Neural cell (in vitro differentiated cells): ENCODE results near the gene PPP4R3A. TPM values are rescaled to one million over a fixed set of nuclear protein-coding genes. Genes with fewer than 3 reads are reported as not detected.

Source experiments
- H2AFZ ChIP-seq: fragments of 200-600, 300-800 bp; sonication (generic), shearing (Covaris generic); 2 replicates; pipeline ENCODE4 v1.6.0; 2014; ENCODE audit warnings: low read depth, mild to moderate bottlenecking, antibody characterized with exemption, low read length, moderate library complexity
- H3F3A ChIP-seq: fragments of 200-600 bp; shearing (Covaris generic); 2 replicates; pipeline ENCODE4 v1.6.1; 2016; ENCODE audit warnings: mild to moderate bottlenecking, moderate library complexity, mixed read lengths, antibody characterized with exemption, low read length; ENCODE audit not compliant: insufficient read depth, poor library complexity, severe bottlenecking
- H3K27ac ChIP-seq: fragments of 200-600, 300-800 bp; sonication (generic), shearing (Covaris generic); 2 replicates; pipeline ENCODE4 v1.5.1; 2014; ENCODE audit warnings: mild to moderate bottlenecking, low read length, moderate library complexity
- H3K27me3 ChIP-seq: fragments of 300-800, 200-600 bp; sonication (generic), shearing (Covaris generic); 2 replicates; pipeline ENCODE4 v1.6.0; 2014; ENCODE audit warnings: mild to moderate bottlenecking, low read depth, low read length, moderate library complexity; ENCODE audit not compliant: insufficient read depth
- H3K36me3 ChIP-seq: fragments of 300-800, 200-600 bp; sonication (generic), shearing (Covaris generic); 2 replicates; pipeline ENCODE4 v1.5.1; 2014; ENCODE audit warnings: mild to moderate bottlenecking, antibody characterized with exemption, low read length, moderate library complexity; ENCODE audit not compliant: insufficient read depth
- H3K4me2 ChIP-seq: fragments of 300-800, 200-600 bp; sonication (generic), shearing (Covaris generic); 2 replicates; pipeline ENCODE4 v1.6.0; 2014; ENCODE audit warnings: mild to moderate bottlenecking, low read length
- H3K4me3 ChIP-seq: fragments of 300-800, 200-600 bp; sonication (generic), shearing (Covaris generic); 2 replicates; pipeline ENCODE4 v1.5.1; 2014; ENCODE audit warnings: mild to moderate bottlenecking, low read length, moderate library complexity
- H3K79me2 ChIP-seq: fragments of 200-600 bp; shearing (Covaris generic); replicated peaks from 2 replicates; pipeline ENCODE4 v1.6.0; 2014; ENCODE audit warnings: mild to moderate bottlenecking, low read length, moderate library complexity; ENCODE audit not compliant: insufficient read depth
- H3K9ac ChIP-seq: fragments of 300-800, 200-600 bp; sonication (generic), shearing (Covaris generic); 2 replicates; pipeline ENCODE4 v1.6.1; 2016; ENCODE audit warnings: mild to moderate bottlenecking, low read length, mixed read lengths
- H3K9me2 ChIP-seq: fragments of 200-600 bp; shearing (Covaris generic); 2 replicates; pipeline ENCODE4 v1.6.1; 2016; ENCODE audit warnings: mild to moderate bottlenecking, low read length, mixed read lengths; ENCODE audit not compliant: insufficient read depth
- H3K9me3 ChIP-seq: fragments of 200-600, 300-800 bp; sonication (generic), shearing (Covaris generic); 2 replicates; pipeline ENCODE4 v1.6.1; 2016; ENCODE audit warnings: mild to moderate bottlenecking, mixed run types, low read length, moderate library complexity, mixed read lengths
- H4K20me1 ChIP-seq: fragments of 200-600 bp; shearing (Covaris generic); 2 replicates; pipeline ENCODE4 v1.6.1; 2016; ENCODE audit warnings: mild to moderate bottlenecking, mixed run types; ENCODE audit not compliant: insufficient read depth
- EP300 ChIP-seq: fragments of 450-650 bp; conservative IDR thresholded peaks from 2 replicates; pipeline ENCODE4 v1.6.1; 2014; ENCODE audit warnings: antibody characterized with exemption, mild to moderate bottlenecking, moderate library complexity; ENCODE audit not compliant: poor library complexity, severe bottlenecking
- EZH2 ChIP-seq: fragments of 200-600, 300-800 bp; shearing (Covaris generic), sonication (generic); IDR thresholded peaks from 2 replicates; pipeline ENCODE4 v1.6.1; 2014; ENCODE audit warnings: antibody characterized with exemption, low read length, borderline replicate concordance, mild to moderate bottlenecking; ENCODE audit not compliant: insufficient read depth, poor library complexity, severe bottlenecking
- MXI1 ChIP-seq: fragments of 450-650 bp; conservative IDR thresholded peaks from 2 replicates; pipeline ENCODE4 v1.6.1; 2014; ENCODE audit warnings: antibody characterized with exemption, mild to moderate bottlenecking; ENCODE audit not compliant: poor library complexity, severe bottlenecking
- POLR2AphosphoS5 ChIP-seq: IDR thresholded peaks from 2 replicates; pipeline ENCODE4 v1.6.1; 2012
- RAD21 ChIP-seq: fragments of 450-650 bp; conservative IDR thresholded peaks from 2 replicates; pipeline ENCODE4 v1.6.1; 2014; ENCODE audit warnings: antibody characterized with exemption, mild to moderate bottlenecking, moderate library complexity
- REST ChIP-seq: IDR thresholded peaks from 2 replicates; pipeline ENCODE4 v1.6.1; 2012; ENCODE audit warnings: borderline replicate concordance
- SMC3 ChIP-seq: fragments of 450-650 bp; conservative IDR thresholded peaks from 2 replicates; pipeline ENCODE4 v1.6.1; 2014; ENCODE audit warnings: antibody characterized with exemption, mild to moderate bottlenecking, moderate library complexity; ENCODE audit not compliant: poor library complexity
- TAF1 ChIP-seq: IDR thresholded peaks from 2 replicates; pipeline ENCODE4 v1.6.1; 2012; ENCODE audit warnings: low read depth
- polyA plus RNA-seq: library from polyadenylated mRNA; depleted of rRNA; stranded (reverse); fragments of >200 nt; gene quantifications from 2 replicates; pipeline ENCODE4 v1.2.3, GENCODE V29; 2014
- TF ChIP-seq, protein P1 (sequence below): fragments of 450-650 bp; IDR thresholded peaks from 2 replicates; pipeline ENCODE4 v1.5.1; 2014; ENCODE audit warnings: antibody characterized with exemption, mild to moderate bottlenecking, moderate library complexity; ENCODE audit not compliant: poor library complexity, severe bottlenecking

The PPP4R3A gene
- polyA plus RNA-seq, 1 donor from 2014 or later = 99.4 TPM

GRCh38 chr14:91506226-91506625 is 3.9 kb downstream of the PPP4R3A start:
- H3K4me2 ChIP-seq = no peak overlapping the region
- peaks cover 26% of the 10 kb centered on the region for H4K20me1 ChIP-seq
- H3K4me3 ChIP-seq = peak overlapping the region; percentile 45

GRCh38 chr14:91503000-91503504 is 7.1 kb downstream of the PPP4R3A start:
- H4K20me1 ChIP-seq = peaks cover 20% of the 10 kb centered on the region
- H3K4me2 ChIP-seq = no peak overlapping the region
- no peak overlapping the region for H3K4me3 ChIP-seq
- no peaks in the 10 kb centered on the region for H3K9me2 ChIP-seq
- H2AFZ ChIP-seq = no peak overlapping the region
- no peaks in the 10 kb centered on the region for H3F3A ChIP-seq
- H3K9me3 ChIP-seq = no peaks in the 10 kb centered on the region
- no peaks in the 10 kb centered on the region for H3K36me3 ChIP-seq
- no peak overlapping the region for H3K9ac ChIP-seq
- H3K79me2 ChIP-seq = peaks cover 94% of the 10 kb centered on the region
- no peaks in the 10 kb centered on the region for H3K27me3 ChIP-seq
- H3K27ac ChIP-seq = no peak overlapping the region
- no peak for TF ChIP-seq REST
- TF ChIP-seq EZH2 = no peak
- no peak for TF ChIP-seq POLR2AphosphoS5
- TF ChIP-seq TAF1 = no peak
- TF ChIP-seq, protein P1, sequence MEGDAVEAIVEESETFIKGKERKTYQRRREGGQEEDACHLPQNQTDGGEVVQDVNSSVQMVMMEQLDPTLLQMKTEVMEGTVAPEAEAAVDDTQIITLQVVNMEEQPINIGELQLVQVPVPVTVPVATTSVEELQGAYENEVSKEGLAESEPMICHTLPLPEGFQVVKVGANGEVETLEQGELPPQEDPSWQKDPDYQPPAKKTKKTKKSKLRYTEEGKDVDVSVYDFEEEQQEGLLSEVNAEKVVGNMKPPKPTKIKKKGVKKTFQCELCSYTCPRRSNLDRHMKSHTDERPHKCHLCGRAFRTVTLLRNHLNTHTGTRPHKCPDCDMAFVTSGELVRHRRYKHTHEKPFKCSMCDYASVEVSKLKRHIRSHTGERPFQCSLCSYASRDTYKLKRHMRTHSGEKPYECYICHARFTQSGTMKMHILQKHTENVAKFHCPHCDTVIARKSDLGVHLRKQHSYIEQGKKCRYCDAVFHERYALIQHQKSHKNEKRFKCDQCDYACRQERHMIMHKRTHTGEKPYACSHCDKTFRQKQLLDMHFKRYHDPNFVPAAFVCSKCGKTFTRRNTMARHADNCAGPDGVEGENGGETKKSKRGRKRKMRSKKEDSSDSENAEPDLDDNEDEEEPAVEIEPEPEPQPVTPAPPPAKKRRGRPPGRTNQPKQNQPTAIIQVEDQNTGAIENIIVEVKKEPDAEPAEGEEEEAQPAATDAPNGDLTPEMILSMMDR = no peak
- no peak for TF ChIP-seq EP300
- no peak for TF ChIP-seq MXI1
- no peak for TF ChIP-seq SMC3

More at GRCh38 chr14:91506226-91506625, 3.9 kb downstream of the PPP4R3A start:
- peaks cover 6% of the 10 kb centered on the region for H3F3A ChIP-seq
- peaks cover 81% of the 10 kb centered on the region for H3K79me2 ChIP-seq
- TF ChIP-seq TAF1 (no peak), RAD21 (no peak), SMC3 (no peak), EP300 (no peak), POLR2AphosphoS5 (no peak), MXI1 (no peak), EZH2 (no peak), REST (no peak)
- TF ChIP-seq, protein P1 = no peak
- no peaks in the 10 kb centered on the region for H3K9me3 ChIP-seq
- H3K27ac ChIP-seq = no peak overlapping the region
- no peak overlapping the region for H3K9ac ChIP-seq
- no peak overlapping the region for H2AFZ ChIP-seq
- no peaks in the 10 kb centered on the region for H3K27me3 ChIP-seq
- H3K9me2 ChIP-seq = no peaks in the 10 kb centered on the region
- H3K36me3 ChIP-seq = no peaks in the 10 kb centered on the region
